GM12874 (cell line): Measurements from ENCODE around the gene FUT8.

Source experiments
- CTCF ChIP-seq: IDR thresholded peaks from 2 replicates; pipeline ENCODE4 v1.5.1; 2011; ENCODE audit warnings: low read depth, mild to moderate bottlenecking, control low read depth, low read length, moderate library complexity; ENCODE audit not compliant: insufficient read depth

Gene FUT8

GRCh38 chr14:65604535-65604934 lies 192.0 kb downstream of the FUT8 start:
- no peak for TF ChIP-seq CTCF

GRCh38 chr14:65604936-65605335 lies 192.4 kb downstream of the FUT8 start:
- no peak for TF ChIP-seq CTCF

- TF ChIP-seq CTCF: no peak
Measured at GRCh38 chr14:65606460-65606859, 193.9 kb downstream of the FUT8 start.

GRCh38 chr14:65613131-65613650 lies 200.7 kb downstream of the FUT8 start:
- no peak for TF ChIP-seq CTCF

- no peak for TF ChIP-seq CTCF
Measured at GRCh38 chr14:65618996-65619395, 206.5 kb downstream of the FUT8 start.

- no peak for TF ChIP-seq CTCF
Measured at GRCh38 chr14:65620195-65620594, 207.7 kb downstream of the FUT8 start.

- TF ChIP-seq CTCF: no peak
Measured at GRCh38 chr14:65622703-65623102, 210.2 kb downstream of the FUT8 start.
